Stimulated activated CD4-positive, alpha-beta T cell treated with anti-CD3 and anti-CD28 coated beads, Interleukin-2, amount 100 ng/mL, for 4 hours (primary cell): Measurements from ENCODE around the gene SLC49A4.
"Not testable (repeated sequence)": the region's sequence is repeated elsewhere in the genome, so short reads cannot be mapped to it uniquely, and the experiment has no call there.

Experiments
- DNase-seq: peaks from one replicate; pipeline ENCODE4 v3.0.0-alpha.2; 2020; ENCODE audit warnings: low read depth

SLC49A4 gene, protein sequence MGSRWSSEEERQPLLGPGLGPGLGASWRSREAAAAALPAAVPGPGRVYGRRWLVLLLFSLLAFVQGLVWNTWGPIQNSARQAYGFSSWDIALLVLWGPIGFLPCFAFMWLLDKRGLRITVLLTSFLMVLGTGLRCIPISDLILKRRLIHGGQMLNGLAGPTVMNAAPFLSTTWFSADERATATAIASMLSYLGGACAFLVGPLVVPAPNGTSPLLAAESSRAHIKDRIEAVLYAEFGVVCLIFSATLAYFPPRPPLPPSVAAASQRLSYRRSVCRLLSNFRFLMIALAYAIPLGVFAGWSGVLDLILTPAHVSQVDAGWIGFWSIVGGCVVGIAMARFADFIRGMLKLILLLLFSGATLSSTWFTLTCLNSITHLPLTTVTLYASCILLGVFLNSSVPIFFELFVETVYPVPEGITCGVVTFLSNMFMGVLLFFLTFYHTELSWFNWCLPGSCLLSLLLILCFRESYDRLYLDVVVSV

DNA sequence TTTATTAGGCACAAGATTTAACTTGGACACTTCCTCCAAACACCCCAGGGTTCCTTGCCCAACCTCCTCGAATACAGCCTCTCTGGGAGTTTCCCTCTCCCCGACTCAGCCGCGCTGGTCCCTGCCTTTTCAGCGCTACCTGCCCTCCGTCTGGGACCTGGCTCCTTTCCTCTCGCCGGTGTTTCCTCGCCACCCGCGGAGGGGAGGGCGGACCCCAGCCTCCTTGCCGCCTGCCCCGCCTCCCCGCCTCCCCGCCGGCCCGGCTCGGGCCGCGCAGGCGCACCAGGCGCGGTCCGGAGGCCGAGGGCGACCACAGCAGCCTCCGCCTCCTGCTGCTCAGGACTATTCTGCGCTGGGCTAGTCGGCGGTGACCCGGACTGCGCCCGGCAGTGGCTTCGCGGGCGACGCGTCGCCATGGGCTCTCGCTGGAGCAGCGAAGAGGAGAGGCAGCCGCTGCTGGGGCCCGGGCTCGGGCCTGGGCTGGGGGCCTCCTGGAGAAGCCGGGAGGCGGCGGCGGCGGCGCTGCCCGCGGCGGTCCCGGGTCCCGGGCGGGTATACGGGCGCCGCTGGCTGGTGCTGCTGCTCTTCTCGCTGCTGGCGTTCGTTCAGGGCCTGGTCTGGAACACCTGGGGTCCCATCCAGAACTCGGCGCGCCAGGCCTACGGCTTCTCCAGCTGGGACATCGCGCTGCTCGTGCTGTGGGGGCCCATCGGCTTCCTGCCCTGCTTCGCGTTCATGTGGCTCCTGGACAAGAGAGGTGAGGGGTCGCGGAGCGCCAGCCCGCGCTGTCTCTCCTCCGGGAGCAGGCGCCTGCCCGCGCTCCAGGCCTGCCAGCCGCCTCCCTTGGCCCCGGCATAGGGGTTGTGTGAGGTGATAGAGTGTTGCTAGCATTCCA lies at the start of gene SLC49A4:
SLC49A4 (plus strand) TSS at position 291 of the 895 bp plus-strand sequence; CDS start at position 415, 124 bp downstream.
- peak; percentile 42 for DNase-seq

DNA sequence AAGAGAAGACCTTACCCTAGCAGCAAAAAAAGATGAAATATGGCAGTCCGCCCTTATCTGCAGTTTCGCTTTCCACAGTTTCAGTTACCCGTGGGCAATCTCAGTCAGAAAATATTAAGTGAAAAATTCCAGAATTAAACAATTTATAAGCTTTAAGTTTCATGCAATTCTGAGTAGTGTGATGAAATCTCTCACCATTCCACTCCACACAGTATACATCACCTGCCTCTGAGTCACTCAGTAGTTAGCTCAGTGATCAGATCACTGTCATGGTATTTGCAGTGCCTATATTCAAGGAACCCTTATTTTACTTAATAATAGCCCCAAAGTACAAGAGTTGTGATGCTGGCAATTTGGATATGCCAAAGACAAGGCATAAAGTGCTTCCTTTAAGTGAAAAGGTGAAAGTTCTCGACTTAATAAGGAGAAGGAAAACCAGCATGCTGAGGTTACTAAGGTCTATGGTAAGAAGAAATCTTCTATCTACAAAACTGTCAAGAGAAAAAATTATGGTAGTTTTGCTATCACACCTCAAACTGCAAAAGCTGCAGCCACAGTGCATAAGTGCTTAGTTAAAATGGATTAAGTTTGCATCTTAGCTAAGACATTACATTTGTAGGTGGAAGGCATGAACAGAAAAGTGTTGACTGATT lies 49.4 kb upstream of the SLC49A4 start:
- DNase-seq, result no peak

DNA sequence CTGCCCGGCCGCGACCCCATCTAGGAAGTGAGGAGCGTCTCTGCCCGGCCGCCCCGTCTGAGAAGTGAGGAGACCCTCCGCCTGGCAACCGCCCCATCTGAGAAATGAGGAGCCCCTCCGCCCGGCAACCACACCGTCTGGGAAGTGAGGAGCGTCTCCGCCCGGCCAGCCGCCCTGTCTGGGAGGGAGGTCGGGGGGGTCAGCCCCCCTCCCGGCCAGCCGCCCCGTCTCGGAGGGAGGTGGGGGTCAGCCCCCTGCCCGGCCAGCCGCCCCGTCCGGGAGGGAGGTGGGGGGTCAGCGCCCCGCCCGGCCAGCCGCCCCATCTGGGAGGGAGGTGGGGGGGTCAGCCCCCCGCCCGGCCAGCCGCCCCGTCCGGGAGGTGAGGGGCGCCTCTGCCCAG lies 47.6 kb upstream of the SLC49A4 start:
- not testable (repeated sequence) for DNase-seq

DNA sequence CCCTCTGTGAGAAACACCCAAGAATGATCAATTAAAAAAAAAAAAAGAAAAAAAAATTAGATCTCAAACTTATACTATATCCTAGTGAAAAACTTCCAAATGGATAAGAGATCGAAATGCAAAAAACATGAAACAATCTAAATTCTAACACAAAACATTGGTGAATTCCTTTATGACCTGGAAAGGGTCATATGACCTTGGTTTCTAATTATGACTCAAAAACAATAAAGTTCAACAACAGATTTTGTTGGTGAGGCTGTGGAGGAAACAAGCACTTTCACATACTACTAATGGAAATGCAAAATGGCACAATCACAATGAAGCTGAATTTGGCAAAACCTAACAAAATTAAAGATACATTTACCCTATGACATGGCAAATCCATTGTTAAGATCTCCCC lies 46.5 kb upstream of the SLC49A4 start:
- DNase-seq, result no peak

DNA sequence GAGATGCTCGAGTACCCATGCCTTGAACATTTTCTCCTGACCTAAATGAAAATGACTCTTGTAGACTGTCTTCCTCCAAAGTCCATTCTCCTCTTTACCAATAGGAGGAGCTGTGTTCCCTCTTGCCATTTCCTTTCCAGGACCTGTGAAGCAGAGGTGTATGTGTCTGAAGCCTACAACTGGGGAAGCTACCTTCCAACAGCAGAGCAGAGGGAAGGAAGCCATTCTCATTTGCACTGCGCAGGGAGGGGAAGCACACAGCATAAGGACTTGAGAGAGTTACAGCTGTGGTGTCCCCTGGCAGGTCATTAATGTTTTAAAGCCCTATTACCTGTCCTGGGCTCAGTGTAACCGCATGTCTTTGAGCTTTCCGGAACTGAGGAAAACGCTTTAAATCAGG lies 39.9 kb upstream of the SLC49A4 start:
- no peak for DNase-seq

DNA sequence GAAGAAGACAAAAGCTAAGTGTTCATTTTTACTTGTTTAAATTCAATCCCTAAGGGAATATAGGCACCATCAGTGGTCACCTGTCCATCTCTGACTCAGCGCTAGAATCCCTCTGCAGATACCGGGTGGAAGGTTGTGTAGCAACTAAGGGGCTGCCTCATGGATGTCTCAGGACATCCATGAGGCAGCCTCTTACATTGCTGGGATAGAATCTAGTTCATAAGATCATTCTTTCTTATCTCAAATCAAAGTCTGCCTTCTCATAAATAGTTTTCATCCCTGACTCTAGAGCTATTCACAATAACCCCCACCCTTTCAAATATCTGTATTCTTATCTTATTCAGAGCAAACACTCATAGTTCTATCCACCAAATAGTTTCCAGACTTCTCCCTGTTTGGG lies 39.4 kb upstream of the SLC49A4 start:
- no peak for DNase-seq

DNA sequence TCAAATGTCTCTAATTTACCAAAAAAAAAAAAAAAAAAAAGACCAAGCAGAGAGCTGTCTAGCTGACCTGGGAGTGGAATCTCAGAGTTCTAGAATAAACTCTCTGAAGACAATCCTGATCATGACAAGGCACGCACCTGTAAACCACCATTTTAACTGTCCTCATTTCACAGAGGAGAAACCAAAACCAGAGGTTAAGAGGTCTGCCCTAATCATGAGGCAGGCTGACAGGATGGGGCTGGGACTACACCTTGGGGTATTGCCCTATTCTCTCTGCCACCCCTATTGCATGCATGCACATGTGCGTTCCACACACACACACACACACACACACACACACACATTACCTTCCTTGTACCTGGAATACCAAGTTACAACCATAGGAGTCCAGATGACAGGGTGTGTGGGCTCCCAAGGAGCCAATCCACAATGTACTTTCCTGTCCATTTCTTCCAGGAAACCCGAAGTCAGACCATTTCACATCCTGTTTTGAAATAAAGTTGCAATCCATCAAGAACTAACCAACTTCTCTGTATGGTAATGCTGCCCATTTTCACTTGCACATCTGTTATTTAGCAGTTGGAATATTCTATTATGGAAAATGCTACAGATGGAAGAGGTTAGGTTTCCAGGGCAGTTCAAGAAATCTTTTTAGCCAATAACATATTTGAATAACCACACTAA lies 35.9 kb upstream of the SLC49A4 start:
- DNase-seq, result no peak

DNA sequence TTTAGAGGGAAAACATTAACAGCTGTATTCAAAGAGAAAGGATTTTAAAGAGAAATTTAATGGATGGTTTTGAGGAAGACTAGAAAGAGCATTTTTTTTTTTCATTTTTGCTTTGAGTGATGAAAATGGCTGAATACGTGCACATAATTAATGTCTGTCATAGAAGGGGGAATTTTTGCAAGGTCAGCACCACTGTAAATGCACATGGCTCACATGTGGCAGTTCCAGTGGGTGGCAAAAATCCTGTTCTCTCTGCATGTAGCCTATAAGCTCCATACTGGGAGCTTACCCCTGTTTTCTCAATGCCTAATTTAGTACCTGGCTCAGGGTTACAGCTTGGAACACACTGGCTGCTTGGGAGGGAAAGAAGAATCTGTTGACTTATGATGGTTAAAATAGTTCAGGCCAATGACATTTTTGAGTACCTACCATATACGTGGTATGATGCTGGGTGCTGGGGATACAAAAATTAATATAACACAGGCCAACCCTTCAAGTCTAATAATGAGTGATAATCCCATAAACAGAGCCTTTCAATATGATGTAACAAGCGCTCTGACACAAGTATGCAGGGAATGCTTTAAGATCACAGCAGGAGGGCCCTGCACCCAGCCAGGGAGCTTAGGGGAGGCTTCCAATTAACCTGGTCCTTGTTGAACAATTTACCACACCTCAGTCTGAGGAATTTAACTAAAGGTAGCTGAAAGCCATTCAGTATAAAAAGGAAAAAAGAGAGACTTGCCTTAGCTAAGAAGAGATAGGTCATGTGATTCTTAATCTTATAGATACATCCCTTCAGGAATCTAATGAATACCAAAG lies 34.2 kb upstream of the SLC49A4 start:
- DNase-seq, result no peak

DNA sequence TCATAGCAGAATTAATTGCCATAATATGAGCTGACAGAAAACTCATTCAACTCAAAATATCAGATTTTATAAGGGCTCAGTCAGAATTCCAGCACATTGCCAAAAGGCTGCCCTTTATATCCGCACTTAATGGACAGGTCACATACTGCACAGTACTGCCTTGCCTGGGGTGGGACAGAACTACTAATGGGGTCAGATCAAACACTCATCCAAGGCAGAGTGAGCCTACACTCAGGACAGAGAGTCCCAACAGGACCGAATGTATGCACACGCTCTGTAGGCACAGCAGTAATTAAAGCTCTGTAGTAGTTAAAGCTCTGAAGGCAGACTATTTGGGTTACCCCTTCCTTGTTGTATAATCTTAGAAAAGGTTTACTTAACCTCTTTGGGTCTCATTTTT lies 28.4 kb upstream of the SLC49A4 start:
- DNase-seq, result no peak

DNA sequence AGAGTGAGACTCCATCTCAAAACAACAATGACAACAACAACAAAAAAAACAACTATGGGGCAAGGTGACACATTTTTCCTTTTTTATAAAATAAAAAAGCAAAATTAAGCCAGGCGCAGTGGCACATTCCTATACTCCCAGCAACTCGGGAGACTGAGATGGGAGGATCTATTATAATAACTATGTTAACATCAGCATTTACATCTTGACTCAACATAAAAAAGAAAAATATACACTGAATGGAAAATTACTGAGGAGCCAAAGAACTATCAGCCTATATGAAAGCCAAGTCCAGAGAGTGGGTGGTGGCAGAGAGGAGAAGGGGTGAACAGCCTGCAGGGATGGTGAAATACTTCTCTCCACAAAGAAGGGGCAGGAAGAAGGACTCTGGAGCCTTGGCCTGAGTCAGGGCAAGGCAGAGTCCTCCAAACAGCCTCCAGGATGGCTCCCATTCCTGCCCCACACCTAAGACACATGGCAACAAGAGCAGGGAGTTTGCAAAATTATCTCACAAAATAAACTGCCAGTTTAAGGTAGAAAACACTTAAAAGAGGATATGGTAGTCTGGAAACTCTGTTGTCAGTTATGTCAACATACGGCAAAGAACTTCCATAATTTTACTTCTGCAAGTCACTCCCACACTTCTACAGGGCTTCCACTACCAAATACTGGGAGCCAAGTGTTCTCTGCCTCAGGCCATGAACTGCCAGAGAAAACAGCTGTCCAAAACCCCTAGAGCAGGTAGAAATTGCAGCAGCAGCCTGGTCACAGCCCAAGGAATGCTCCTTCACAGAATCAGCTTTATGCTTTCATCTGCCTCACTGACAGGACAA lies 27.1 kb upstream of the SLC49A4 start:
- DNase-seq, result no peak

DNA sequence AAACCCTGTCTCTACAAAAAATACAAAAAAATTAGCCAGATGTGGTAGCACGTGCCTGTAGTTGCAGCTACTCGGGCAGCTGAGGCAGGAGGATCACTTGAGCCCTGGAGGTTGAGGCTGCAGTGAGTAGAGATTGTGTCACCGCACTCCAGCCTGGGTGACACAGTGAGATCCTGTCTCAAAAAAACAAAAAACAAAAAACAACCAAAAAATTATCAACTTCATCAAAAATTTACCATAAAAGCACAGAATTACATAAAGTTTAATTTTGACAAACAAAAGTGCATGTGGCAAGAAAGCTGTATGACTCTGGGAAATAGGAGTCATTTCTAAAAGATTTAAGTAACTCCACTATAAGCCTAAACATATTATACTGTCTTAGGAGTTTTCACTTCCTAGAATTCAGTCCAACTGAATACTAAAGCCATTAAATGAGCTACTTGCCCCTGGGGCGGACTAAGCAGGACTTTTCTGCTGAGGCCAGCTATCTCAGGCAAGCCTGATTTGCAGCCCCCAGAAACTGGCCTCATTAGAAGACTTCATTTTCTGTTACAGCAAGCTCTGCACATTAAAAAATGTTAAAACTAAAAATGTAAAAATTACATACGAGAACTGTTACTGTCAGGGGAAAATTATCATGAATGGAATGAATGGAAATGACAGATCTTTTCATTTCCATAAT lies 24.2 kb upstream of the SLC49A4 start:
- DNase-seq, result no peak

DNA sequence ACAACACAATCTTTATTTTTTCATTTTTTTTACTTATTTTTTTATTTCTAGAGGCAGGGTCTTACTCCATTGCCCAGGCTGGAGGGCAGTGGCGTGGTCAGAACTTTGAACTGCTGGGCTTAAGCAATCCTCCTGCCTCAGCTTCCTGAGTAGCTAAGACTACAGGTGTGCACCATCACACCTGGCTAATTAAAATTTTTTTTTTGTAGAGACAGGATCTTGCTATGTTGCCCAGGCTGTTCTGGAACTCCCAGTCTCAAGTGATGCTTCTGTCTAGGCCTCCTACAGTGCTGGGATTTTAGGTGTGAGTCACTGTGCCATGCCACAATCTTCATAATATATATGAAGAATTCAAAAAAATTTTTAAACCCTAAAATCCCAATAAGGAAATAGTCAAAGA lies 22.0 kb upstream of the SLC49A4 start:
- DNase-seq, result no peak

DNA sequence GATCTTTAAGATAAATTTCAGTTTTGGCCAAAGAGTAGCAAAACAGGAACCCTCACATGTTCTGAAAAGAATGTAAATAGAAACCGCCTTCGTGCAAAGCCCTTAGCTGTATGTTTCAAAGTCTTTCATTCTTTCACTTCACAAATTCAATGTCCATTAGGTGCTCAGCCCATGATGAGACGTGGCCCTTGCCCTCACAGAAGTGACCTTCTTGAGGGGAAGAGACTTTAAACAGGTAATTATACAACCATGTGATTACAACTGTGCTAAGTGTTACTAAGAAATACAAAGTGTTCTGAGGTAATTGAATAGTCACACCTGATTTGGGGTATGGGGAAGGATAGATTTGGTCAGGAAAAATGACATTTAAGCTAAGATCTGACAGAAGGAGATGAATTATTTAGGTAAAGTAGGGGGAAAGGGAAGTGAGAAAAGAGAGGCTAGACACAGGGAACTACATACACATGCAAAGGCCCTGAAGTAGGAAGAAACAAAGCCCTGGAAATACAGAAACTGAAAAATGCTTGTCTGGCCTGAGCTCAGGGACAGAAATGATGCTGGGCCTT lies 20.8 kb upstream of the SLC49A4 start:
- DNase-seq, result no peak

DNA sequence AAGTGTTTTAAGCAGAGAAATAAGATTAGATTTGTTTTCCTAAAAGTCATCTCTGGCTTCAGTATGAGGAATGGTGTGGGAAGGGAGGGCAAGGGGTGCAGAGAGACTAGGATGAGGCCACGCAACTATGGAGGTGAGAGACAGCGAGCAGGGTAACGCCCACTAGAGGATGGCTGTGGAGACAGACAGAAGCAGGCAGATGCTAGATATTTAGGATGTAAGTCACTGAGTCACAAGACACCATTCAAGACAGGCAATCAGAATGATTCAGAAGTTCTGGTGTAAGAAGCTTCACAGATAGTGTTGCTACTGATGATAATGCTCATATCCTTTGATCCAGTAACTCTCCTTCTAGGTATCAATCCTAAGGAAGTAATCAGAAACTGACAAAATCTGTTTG lies 20.3 kb upstream of the SLC49A4 start:
- DNase-seq, result no peak

DNA sequence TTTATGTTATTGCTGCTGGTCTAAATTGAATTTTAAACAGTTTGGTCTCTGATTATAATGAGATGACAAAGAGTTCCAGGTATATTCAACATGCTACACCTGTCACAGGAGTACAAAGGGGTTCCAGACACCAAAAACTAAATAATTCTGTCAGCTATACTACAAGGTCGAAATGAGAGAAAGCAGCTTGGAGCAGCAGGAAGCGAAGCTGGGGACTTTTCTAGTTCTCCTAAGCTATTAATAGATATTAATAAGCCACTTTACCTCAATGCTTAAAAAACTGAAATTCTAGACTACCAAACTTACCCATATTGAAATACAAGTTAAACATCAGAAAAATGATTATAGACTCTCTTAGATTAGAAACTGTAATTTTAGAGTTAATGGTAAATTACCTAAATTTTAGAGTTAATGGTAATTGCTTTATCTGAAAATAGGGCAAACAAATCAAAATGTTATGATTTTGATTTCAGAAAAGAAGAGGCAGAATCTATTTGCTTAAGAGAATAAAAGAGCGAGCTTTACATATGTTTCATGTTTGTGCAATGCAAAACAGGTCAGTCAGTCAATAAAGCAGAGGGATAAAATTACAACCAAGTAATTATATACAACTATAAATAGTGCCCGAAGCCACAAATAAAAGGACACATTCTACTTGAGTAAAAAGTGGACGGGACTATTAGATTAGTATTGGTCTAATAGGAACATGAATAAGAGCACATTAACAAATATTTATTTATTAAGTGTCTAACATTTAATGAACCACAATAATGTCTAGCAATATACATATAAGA lies 18.0 kb upstream of the SLC49A4 start:
- no peak for DNase-seq

DNA sequence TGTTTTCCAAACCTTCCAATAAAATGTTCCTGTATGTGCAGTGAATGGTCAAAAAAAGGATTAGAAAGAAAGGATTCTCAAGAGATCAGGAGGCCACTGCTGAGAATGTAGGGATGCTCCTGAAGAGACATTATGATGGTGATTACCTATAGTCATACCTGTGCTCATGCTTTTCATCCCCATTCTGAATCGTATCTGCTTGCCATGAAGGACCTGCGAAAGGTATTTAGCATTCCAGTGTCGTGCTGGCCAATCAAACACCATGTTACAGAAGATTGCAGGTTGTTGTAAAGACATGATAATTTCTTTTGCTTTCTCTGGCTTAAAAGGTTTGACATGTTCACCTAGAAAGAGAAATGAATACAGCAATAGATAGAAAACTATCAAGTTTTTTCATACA lies 17.3 kb upstream of the SLC49A4 start:
- DNase-seq, result no peak

DNA sequence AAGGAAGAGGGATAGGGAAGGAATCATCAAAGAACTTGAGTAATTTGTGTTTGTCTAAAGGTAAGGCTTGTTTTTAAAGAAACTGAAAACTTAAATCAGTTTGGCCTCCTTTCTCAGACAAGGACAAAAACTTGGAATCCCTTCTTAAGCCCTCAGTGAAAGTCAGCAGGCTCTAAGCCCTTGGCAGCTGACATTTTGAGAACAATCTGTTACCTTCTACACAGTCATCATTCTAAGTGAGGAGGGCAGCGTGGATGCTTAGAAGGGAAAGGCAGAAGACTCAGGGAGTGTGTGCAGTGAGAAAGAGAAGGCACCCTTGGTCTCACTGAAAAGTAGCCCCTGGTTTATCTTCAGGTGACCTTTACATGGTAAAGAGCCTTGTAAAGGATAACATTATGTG lies 12.1 kb upstream of the SLC49A4 start:
- no peak for DNase-seq

DNA sequence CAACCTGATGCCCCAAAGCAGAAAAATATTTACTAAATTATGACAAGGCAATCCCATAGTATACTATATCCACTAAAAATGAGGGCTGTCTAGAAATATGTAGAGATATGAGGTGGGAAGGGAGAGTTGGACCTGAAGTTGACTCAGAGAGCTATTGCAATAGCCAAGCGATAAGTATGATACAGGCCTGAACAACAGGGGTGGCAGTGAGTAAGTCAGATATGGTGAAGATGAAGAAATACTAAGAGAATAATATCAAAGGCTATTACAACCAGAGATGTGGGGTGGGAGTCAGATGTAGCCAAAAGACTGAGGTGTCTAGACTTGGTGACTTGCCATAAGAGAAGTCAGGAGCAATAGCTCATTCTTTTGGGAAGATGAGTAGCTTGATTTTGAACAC lies 10.4 kb upstream of the SLC49A4 start:
- no peak for DNase-seq
